HCT116 (cell line): ENCODE measurements around the gene PCDH9. TPM values are rescaled to one million over a fixed set of nuclear protein-coding genes. Genes with fewer than 3 reads are reported as not detected.

Source experiments
- ATAC-seq: fragments of 200-7000 bp; cut with Tn5 transposase; 2 replicates; pipeline ENCODE4 v1.9.1; 2020; ENCODE audit warnings: mild to moderate bottlenecking, moderate library complexity
- BruUV-seq: library from RNA; stranded (reverse); fragments of 400-500 nt; replicated peaks from 2 replicates; lab custom pipeline; 2021; lab: Mats Ljungman, UMichigan
- CTCF ChIA-PET: fragments of 300-600 bp; sonication (Branson Sonifier 250); formaldehyde crosslinking; loops from one replicate; lab custom pipeline; 2021; ENCODE audit warnings: antibody characterized with exemption; lab: Charles Lee
- POLR2A ChIA-PET: fragments of 300-600, 350-600 bp; sonication (Branson Sonifier 250); formaldehyde crosslinking; loops from one replicate; lab custom pipeline; 2021; ENCODE audit warnings: antibody characterized with exemption; lab: Charles Lee
- RAD21 ChIA-PET, 2 experiments: fragments of 300-600 bp; sonication (Branson Sonifier 250); formaldehyde crosslinking; loops; one replicate each; lab custom pipeline; 2023; ENCODE audit warnings: low total read pairs in 2 of 2; ENCODE audit not compliant: uncharacterized antibody in 2 of 2, unreplicated experiment in 2 of 2, low non-redundant PET in 1 of 2; lab: Charles Lee
- DNase-seq: peaks from one replicate; pipeline ENCODE4 v3.0.0-alpha.2; 2010; ENCODE audit warnings: low read depth, low spot score
- H2AFZ ChIP-seq: fragments of 200-600 bp; shearing (Covaris generic), sonication (generic); 2 replicates; pipeline ENCODE4 v1.6.1; 2017; ENCODE audit warnings: low read depth, mixed run types, mixed read lengths, antibody characterized with exemption, low read length; ENCODE audit not compliant: poor library complexity, severe bottlenecking
- H3K27ac ChIP-seq: 2 replicates; pipeline ENCODE4 v1.5.1; 2012; ENCODE audit warnings: low read depth, low read length
- H3K27me3 ChIP-seq: fragments of 200-600 bp; sonication (generic); 2 replicates; pipeline ENCODE4 v1.6.1; 2016; ENCODE audit warnings: mixed run types, low read length, mixed read lengths; ENCODE audit not compliant: insufficient read depth
- H3K36me3 ChIP-seq, 2 experiments: fragments of 200-500 bp in 1 of 2; fragments of 200-600 bp in 1 of 2; sonication (Bioruptor generic) in 1 of 2; sonication (generic) in 1 of 2; 2 replicates each; pipeline versions ENCODE4 v1.5.1 to v1.6.1; 2014 to 2016; ENCODE audit warnings: low read length in 2 of 2, inconsistent platforms in 1 of 2, mixed read lengths in 1 of 2, mixed run types in 1 of 2; ENCODE audit not compliant: insufficient read depth in 2 of 2, control insufficient read depth in 1 of 2
- H3K4me1 ChIP-seq, 2 experiments: fragments of 200-600 bp in 1 of 2; sonication (generic) in 1 of 2; 2 replicates each; pipeline versions ENCODE4 v1.5.1 to v1.6.1; 2012 to 2017; ENCODE audit warnings: low read length in 2 of 2, inconsistent platforms in 1 of 2, mild to moderate bottlenecking in 1 of 2, mixed read lengths in 1 of 2, mixed run types in 1 of 2, moderate library complexity in 1 of 2; ENCODE audit not compliant: insufficient read depth in 2 of 2, control insufficient read depth in 1 of 2
- H3K4me2 ChIP-seq: fragments of 200-600 bp; sonication (generic); 2 replicates; pipeline ENCODE4 v1.6.1; 2017; ENCODE audit warnings: mixed run types, low read length, mixed read lengths
- H3K4me3 ChIP-seq, 2 experiments: fragments of 200-600 bp in 1 of 2; sonication (generic) in 1 of 2; replicated peaks in 1 of 2; 2 replicates each; pipeline ENCODE4 v1.5.1; 2011 to 2016; ENCODE audit warnings: low read length in 2 of 2, control low read depth in 1 of 2, low read depth in 1 of 2, mild to moderate bottlenecking in 1 of 2, mixed read lengths in 1 of 2, mixed run types in 1 of 2
- H3K79me2 ChIP-seq: fragments of 200-600 bp; sonication (generic); 2 replicates; pipeline ENCODE4 v1.6.1; 2017; ENCODE audit warnings: mild to moderate bottlenecking, mixed run types, low read length, moderate library complexity, mixed read lengths; ENCODE audit not compliant: insufficient read depth
- H3K9ac ChIP-seq: fragments of 200-600 bp; sonication (generic); 2 replicates; pipeline ENCODE4 v1.6.1; 2016; ENCODE audit warnings: low read length, mixed read lengths
- H3K9me2 ChIP-seq: fragments of 200-600 bp; sonication (generic), shearing (Covaris generic); 2 replicates; pipeline ENCODE4 v1.6.1; 2017; ENCODE audit warnings: mixed run types, mild to moderate bottlenecking, moderate library complexity; ENCODE audit not compliant: insufficient read depth
- H3K9me3 ChIP-seq, 2 experiments: fragments of 200-500 bp in 1 of 2; fragments of 200-600 bp in 1 of 2; sonication (Bioruptor generic) in 1 of 2; sonication (generic) in 1 of 2; 2 replicates each; pipeline ENCODE4 v1.6.1; 2014 to 2017; ENCODE audit warnings: low read length in 2 of 2, mixed read lengths in 2 of 2, inconsistent platforms in 1 of 2, low read depth in 1 of 2, mild to moderate bottlenecking in 1 of 2, mixed run types in 1 of 2, moderate library complexity in 1 of 2; ENCODE audit not compliant: control insufficient read depth in 1 of 2, insufficient read depth in 1 of 2
- H4K20me1 ChIP-seq: fragments of 200-600 bp; sonication (generic), shearing (Covaris generic); 2 replicates; pipeline ENCODE4 v1.6.1; 2017; ENCODE audit warnings: mixed run types, mild to moderate bottlenecking, moderate library complexity; ENCODE audit not compliant: insufficient read depth
- CEBPB ChIP-seq: IDR thresholded peaks from 2 replicates; pipeline ENCODE4 v1.6.1; 2012; ENCODE audit warnings: low read depth
- EGR1 ChIP-seq: IDR thresholded peaks from 2 replicates; pipeline ENCODE4 v1.6.1; 2012; ENCODE audit warnings: low read depth
- ELF1 ChIP-seq: IDR thresholded peaks from 2 replicates; pipeline ENCODE4 v1.6.1; 2012; ENCODE audit warnings: low read depth, borderline replicate concordance
- EZH2 ChIP-seq: fragments of 200-600 bp; sonication (generic); IDR thresholded peaks from 2 replicates; pipeline ENCODE4 v1.6.1; 2017; ENCODE audit warnings: antibody characterized with exemption, mixed run types
- EZH2phosphoT487 ChIP-seq: fragments of 200-600 bp; IDR thresholded peaks from 2 replicates; pipeline ENCODE4 v1.6.1; 2018; ENCODE audit warnings: antibody characterized with exemption, borderline replicate concordance
- FOSL1 ChIP-seq: IDR thresholded peaks from 2 replicates; pipeline ENCODE4 v1.6.1; 2012; ENCODE audit warnings: low read depth
- JUND ChIP-seq: IDR thresholded peaks from 2 replicates; pipeline ENCODE4 v1.6.1; 2012
- POLR2A ChIP-seq: IDR thresholded peaks from 2 replicates; pipeline ENCODE4 v1.7.0; 2011; ENCODE audit warnings: borderline replicate concordance; ENCODE audit not compliant: insufficient read depth, insufficient read length; ENCODE audit errors: extremely low read depth
- POLR2AphosphoS5 ChIP-seq: IDR thresholded peaks from 2 replicates; pipeline ENCODE4 v1.6.1; 2011; ENCODE audit warnings: mild to moderate bottlenecking, low read depth, low read length, moderate library complexity
- RAD21 ChIP-seq: IDR thresholded peaks from 2 replicates; pipeline ENCODE4 v1.6.1; 2012; ENCODE audit warnings: low read depth, mild to moderate bottlenecking
- SIN3A ChIP-seq: IDR thresholded peaks from 2 replicates; pipeline ENCODE4 v1.6.1; 2012; ENCODE audit warnings: low read depth
- SP1 ChIP-seq: IDR thresholded peaks from 2 replicates; pipeline ENCODE4 v1.6.1; 2012; ENCODE audit warnings: low read depth
- SRF ChIP-seq: IDR thresholded peaks from 2 replicates; pipeline ENCODE4 v1.6.1; 2012; ENCODE audit warnings: low read depth
- TCF7L2 ChIP-seq: IDR thresholded peaks from 2 replicates; pipeline ENCODE4 v1.7.0; 2011; ENCODE audit warnings: borderline replicate concordance, inconsistent platforms; ENCODE audit not compliant: insufficient read depth, insufficient read length; ENCODE audit errors: extremely low read depth
- ZFX ChIP-seq: fragments of 450-650 bp; IDR thresholded peaks from 2 replicates; pipeline ENCODE4 v1.6.1; 2017
- intact Hi-C: fragments of 100-400 bp; cut with micrococcal nuclease; formaldehyde crosslinking; loops from 2 replicates; pipeline ENCODE4 v1.10.0; 2022
- total RNA-seq: library from RNA; stranded (reverse); gene quantifications from one replicate; pipeline ENCODE4 v1.2.1, GENCODE V29; 2021; ENCODE audit not compliant: unreplicated experiment
- TF ChIP-seq, protein P1 (sequence below), 3 experiments: fragments of 200-600 bp in 1 of 3; sonication (generic) in 1 of 3; IDR thresholded peaks in 2 of 3; conservative IDR thresholded peaks in 1 of 3; 2 replicates each; pipeline ENCODE4 v1.5.1; 2012 to 2017; ENCODE audit warnings: low read depth in 2 of 3, low read length in 2 of 3, antibody characterized with exemption in 1 of 3, borderline replicate concordance in 1 of 3, control low read depth in 1 of 3, mild to moderate bottlenecking in 1 of 3, mixed read lengths in 1 of 3, mixed run types in 1 of 3, moderate library complexity in 1 of 3; ENCODE audit not compliant: insufficient read depth in 1 of 3
- TF ChIP-seq, protein P2 (sequence below): IDR thresholded peaks from 2 replicates; pipeline ENCODE4 v1.6.1; 2012
- TF ChIP-seq, protein P3 (sequence below): IDR thresholded peaks from 2 replicates; pipeline ENCODE4 v1.6.1; 2011; ENCODE audit warnings: mild to moderate bottlenecking, low read length, moderate library complexity; ENCODE audit not compliant: insufficient replicate concordance; ENCODE audit errors: extremely low read depth
- TF ChIP-seq, protein P4 (sequence below): IDR thresholded peaks from 2 replicates; pipeline ENCODE4 v1.6.1; 2012; ENCODE audit warnings: low read depth

Gene PCDH9
- total RNA-seq, 1 experiment from 2014 or later = 0.02 TPM

DNA sequence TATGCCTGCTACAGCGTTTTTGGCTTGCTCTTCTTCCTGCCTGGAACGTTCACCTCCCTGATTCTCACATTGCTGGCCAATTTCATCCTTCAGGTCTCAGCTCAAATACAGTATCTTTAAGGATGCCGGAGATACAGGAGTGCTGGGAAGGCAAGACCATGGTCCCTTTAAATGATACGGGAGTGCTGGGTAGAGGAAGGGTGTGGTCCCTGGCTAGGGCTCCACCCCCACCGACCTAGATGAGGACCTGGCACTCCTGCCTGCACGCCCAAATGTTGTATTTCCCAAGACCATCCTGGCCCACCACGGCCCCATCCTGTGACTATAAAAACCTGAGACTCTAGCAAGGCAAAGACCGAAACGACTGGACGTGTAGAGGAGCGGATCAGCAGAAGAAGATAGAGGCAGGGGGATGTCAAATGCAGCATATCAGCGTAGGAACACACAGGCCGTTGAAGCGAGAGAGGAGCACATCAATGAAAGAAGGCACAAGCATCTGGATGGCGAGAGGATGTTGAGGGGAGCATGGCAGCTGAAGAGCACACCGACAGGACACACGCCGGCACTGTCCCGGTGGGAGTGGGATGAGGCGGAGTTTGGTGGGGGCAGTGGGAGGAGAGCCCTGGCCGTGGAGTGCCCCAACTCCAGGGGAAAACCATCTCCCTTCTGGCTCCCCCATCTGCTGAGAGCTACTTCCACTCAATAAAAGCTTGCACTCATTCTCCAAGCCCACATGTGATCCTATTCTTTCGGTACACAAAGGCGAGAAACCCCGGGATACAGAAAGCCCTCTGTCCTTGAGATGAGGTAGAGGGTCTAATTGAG lies 74.0 kb downstream of the PCDH9 start:
- H4K20me1 ChIP-seq = no peaks in the 10 kb centered on the region
- H3K9me3 ChIP-seq = no peaks in the 10 kb centered on the region
- DNase-seq (no peak), ATAC-seq (no peak)
- POLR2A ChIA-PET = no interaction called here
- H3K27ac ChIP-seq = no peak overlapping the region
- TF ChIP-seq, protein P1, sequence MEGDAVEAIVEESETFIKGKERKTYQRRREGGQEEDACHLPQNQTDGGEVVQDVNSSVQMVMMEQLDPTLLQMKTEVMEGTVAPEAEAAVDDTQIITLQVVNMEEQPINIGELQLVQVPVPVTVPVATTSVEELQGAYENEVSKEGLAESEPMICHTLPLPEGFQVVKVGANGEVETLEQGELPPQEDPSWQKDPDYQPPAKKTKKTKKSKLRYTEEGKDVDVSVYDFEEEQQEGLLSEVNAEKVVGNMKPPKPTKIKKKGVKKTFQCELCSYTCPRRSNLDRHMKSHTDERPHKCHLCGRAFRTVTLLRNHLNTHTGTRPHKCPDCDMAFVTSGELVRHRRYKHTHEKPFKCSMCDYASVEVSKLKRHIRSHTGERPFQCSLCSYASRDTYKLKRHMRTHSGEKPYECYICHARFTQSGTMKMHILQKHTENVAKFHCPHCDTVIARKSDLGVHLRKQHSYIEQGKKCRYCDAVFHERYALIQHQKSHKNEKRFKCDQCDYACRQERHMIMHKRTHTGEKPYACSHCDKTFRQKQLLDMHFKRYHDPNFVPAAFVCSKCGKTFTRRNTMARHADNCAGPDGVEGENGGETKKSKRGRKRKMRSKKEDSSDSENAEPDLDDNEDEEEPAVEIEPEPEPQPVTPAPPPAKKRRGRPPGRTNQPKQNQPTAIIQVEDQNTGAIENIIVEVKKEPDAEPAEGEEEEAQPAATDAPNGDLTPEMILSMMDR (IDR thresholded peaks at IDR 0.05 in 2 of 3, conservative IDR thresholded peaks at IDR 0.05 in 1 of 3; ENCODE audit: borderline replicate concordance in 1 of 3, insufficient read depth in 1 of 3, low read depth in 2 of 3, low read length in 2 of 3) = no peak
- no peak for TF ChIP-seq SIN3A
- no peak for TF ChIP-seq CEBPB
- TF ChIP-seq, protein P2, sequence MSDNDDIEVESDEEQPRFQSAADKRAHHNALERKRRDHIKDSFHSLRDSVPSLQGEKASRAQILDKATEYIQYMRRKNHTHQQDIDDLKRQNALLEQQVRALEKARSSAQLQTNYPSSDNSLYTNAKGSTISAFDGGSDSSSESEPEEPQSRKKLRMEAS = no peak
- no peak for TF ChIP-seq EZH2phosphoT487
- TF ChIP-seq FOSL1 = no peak
- no peak for TF ChIP-seq SRF
- no peak for TF ChIP-seq POLR2A
- no peak for TF ChIP-seq TCF7L2
- no peak for TF ChIP-seq JUND
- no peak for TF ChIP-seq POLR2AphosphoS5
- no peak for TF ChIP-seq EZH2
- TF ChIP-seq ELF1 = no peak
- TF ChIP-seq, protein P3, sequence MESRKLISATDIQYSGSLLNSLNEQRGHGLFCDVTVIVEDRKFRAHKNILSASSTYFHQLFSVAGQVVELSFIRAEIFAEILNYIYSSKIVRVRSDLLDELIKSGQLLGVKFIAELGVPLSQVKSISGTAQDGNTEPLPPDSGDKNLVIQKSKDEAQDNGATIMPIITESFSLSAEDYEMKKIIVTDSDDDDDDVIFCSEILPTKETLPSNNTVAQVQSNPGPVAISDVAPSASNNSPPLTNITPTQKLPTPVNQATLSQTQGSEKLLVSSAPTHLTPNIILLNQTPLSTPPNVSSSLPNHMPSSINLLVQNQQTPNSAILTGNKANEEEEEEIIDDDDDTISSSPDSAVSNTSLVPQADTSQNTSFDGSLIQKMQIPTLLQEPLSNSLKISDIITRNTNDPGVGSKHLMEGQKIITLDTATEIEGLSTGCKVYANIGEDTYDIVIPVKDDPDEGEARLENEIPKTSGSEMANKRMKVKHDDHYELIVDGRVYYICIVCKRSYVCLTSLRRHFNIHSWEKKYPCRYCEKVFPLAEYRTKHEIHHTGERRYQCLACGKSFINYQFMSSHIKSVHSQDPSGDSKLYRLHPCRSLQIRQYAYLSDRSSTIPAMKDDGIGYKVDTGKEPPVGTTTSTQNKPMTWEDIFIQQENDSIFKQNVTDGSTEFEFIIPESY = no peak
- TF ChIP-seq EGR1 = no peak
- TF ChIP-seq RAD21 = no peak
- TF ChIP-seq SP1 = no peak
- TF ChIP-seq, protein P4, sequence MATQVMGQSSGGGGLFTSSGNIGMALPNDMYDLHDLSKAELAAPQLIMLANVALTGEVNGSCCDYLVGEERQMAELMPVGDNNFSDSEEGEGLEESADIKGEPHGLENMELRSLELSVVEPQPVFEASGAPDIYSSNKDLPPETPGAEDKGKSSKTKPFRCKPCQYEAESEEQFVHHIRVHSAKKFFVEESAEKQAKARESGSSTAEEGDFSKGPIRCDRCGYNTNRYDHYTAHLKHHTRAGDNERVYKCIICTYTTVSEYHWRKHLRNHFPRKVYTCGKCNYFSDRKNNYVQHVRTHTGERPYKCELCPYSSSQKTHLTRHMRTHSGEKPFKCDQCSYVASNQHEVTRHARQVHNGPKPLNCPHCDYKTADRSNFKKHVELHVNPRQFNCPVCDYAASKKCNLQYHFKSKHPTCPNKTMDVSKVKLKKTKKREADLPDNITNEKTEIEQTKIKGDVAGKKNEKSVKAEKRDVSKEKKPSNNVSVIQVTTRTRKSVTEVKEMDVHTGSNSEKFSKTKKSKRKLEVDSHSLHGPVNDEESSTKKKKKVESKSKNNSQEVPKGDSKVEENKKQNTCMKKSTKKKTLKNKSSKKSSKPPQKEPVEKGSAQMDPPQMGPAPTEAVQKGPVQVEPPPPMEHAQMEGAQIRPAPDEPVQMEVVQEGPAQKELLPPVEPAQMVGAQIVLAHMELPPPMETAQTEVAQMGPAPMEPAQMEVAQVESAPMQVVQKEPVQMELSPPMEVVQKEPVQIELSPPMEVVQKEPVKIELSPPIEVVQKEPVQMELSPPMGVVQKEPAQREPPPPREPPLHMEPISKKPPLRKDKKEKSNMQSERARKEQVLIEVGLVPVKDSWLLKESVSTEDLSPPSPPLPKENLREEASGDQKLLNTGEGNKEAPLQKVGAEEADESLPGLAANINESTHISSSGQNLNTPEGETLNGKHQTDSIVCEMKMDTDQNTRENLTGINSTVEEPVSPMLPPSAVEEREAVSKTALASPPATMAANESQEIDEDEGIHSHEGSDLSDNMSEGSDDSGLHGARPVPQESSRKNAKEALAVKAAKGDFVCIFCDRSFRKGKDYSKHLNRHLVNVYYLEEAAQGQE = no peak
- no peak for TF ChIP-seq ZFX
- no peaks in the 10 kb centered on the region for H3K4me1 ChIP-seq
- no peaks in the 10 kb centered on the region for H3K79me2 ChIP-seq
- H3K4me2 ChIP-seq = no peak overlapping the region
- no peak overlapping the region for H3K9ac ChIP-seq
- H3K4me3 ChIP-seq = no peak overlapping the region
- no TSS peak for BruUV-seq
- intact Hi-C loops = no loop called here
- H3K27me3 ChIP-seq = no peaks in the 10 kb centered on the region
- RAD21 ChIA-PET = no interaction called here
- no peak overlapping the region for H2AFZ ChIP-seq
- H3K9me2 ChIP-seq = no peaks in the 10 kb centered on the region
- CTCF ChIA-PET = no interaction called here
- H3K36me3 ChIP-seq = no peaks in the 10 kb centered on the region
